ENCODE data around the gene WDPCP. TPM values are rescaled to one million over a fixed set of nuclear protein-coding genes. Genes with fewer than 3 reads are reported as not detected.

WDPCP gene
- total and polyA plus RNA-seq, 9 donors: 4.0 to 29.6 (median 15.6) TPM

DNA sequence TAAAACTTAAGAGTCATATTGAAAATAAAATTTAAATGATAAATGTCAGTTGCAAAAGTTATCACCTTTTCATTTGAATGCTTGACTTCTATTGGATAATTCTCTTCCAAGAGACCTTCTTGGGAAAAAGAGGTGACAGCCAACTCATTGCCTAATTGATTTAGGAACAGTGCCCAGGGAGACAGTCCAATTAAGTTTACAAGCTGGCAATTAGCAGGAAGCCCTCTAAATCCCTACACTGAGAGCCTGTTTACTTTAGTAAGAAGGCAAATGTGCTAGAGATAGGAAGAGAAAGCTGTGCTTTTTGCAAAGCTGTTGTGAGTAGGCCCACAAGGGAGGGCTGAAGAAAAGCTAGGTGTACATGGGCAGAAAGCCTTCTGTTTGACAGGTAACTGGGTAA, 189.1 kb downstream of the WDPCP start:
- Histone ChIP-seq H3K9me3 (no peaks in the 10 kb centered on the region), H3K27me3 (no peaks in the 10 kb centered on the region), H3K4me1 (ENCODE audit: insufficient read depth) (no peaks in the 10 kb centered on the region), H3K36me3 (no peaks in the 10 kb centered on the region), H3K27ac (no peak overlapping the region), H3K4me3 (no peak overlapping the region)
- intact Hi-C loops (cut with DNase I): no loop called here
- no peak for DNase-seq
- TF ChIP-seq, protein P1, sequence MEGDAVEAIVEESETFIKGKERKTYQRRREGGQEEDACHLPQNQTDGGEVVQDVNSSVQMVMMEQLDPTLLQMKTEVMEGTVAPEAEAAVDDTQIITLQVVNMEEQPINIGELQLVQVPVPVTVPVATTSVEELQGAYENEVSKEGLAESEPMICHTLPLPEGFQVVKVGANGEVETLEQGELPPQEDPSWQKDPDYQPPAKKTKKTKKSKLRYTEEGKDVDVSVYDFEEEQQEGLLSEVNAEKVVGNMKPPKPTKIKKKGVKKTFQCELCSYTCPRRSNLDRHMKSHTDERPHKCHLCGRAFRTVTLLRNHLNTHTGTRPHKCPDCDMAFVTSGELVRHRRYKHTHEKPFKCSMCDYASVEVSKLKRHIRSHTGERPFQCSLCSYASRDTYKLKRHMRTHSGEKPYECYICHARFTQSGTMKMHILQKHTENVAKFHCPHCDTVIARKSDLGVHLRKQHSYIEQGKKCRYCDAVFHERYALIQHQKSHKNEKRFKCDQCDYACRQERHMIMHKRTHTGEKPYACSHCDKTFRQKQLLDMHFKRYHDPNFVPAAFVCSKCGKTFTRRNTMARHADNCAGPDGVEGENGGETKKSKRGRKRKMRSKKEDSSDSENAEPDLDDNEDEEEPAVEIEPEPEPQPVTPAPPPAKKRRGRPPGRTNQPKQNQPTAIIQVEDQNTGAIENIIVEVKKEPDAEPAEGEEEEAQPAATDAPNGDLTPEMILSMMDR (IDR thresholded peaks at IDR 0.05): no peak
- TF ChIP-seq EP300 (IDR thresholded peaks at IDR 0.05) (no peak), POLR2A (IDR thresholded peaks at IDR 0.05) (no peak)

DNA sequence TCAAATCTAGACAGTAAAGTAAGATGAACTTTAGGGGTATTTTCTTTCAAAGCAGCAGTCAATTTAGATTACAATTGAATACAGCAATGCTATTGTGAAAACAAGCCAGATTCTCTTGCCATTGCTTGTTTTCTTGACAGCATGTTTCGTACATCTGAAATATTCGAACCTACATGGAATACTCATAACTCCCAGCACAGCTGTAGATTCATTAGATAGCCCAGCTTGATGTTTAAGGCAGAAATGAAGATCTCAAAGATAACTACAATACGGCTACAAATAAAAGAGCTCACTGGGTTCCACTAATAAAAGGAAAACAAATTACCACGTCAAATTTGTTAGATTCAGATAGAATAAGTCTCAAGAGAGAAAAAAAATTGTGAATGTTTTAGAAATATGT, 208.8 kb downstream of the WDPCP start:
- no peak for TF ChIP-seq EP300 (IDR thresholded peaks at IDR 0.05)
- no peak for TF ChIP-seq POLR2A (IDR thresholded peaks at IDR 0.05)
- TF ChIP-seq, protein P1 (IDR thresholded peaks at IDR 0.05): no peak
- Histone ChIP-seq H3K36me3 (no peaks in the 10 kb centered on the region), H3K4me3 (no peak overlapping the region), H3K4me1 (ENCODE audit: insufficient read depth) (no peaks in the 10 kb centered on the region), H3K9me3 (no peaks in the 10 kb centered on the region), H3K27me3 (no peaks in the 10 kb centered on the region), H3K27ac (no peak overlapping the region)
- WGBS, 3 donors: 90 to 92% (median 90%) methylated on average over 4 of the region's 4 CpGs
- no peak for DNase-seq
- intact Hi-C loops (cut with DNase I): no loop called here

DNA sequence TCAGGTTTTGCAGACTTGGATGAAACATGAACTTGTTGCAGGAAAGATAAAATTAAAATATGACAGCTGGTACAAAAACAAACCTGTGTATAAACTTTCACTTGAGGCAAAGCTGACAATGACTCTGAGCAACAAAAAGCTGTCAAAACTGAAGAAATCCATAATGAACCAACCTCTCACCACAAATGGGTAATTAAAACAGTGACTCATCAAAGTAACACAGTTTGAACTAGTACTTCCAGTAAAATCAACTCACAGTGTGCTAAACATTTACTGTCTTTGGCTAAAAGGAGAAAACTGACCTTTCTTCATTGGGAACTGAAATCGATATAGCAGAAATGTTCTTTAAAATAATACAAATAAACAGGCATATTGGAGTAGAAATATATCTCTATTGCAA, 209.7 kb downstream of the WDPCP start:
- Histone ChIP-seq H3K27me3 (no peaks in the 10 kb centered on the region), H3K27ac (no peak overlapping the region), H3K36me3 (no peaks in the 10 kb centered on the region), H3K9me3 (no peaks in the 10 kb centered on the region), H3K4me3 (no peak overlapping the region), H3K4me1 (ENCODE audit: insufficient read depth) (no peaks in the 10 kb centered on the region)
- 84 to 95% (median 86%) methylated on average over 1 of the region's 1 CpG for WGBS, 3 donors
- no peak for DNase-seq
- TF ChIP-seq, protein P1 (IDR thresholded peaks at IDR 0.05): no peak
- no peak for TF ChIP-seq EP300 (IDR thresholded peaks at IDR 0.05)
- no peak for TF ChIP-seq POLR2A (IDR thresholded peaks at IDR 0.05)
- intact Hi-C loops (cut with DNase I): no loop called here

DNA sequence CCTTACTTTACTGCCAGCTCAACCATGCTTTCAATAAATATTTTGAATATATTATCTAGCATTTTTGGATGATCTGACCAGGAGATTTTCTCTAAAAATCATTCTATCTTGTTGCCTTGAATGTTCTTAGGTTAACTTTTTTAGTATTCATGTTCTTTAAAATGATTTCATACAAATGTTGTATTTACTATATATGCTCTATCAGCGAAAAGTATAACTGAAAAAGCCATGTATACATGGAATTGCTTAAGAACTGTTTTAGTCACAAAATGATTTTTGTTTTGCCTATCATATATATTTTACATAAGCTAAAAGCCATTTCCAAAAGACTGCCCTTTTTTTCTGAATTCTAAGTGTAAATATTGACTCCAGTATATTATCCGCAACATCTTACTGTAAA, 213.9 kb downstream of the WDPCP start:
- 97 to 99% (median 98%) methylated on average over 2 of the region's 2 CpGs for WGBS, 3 donors
- H3K4me3 ChIP-seq: no peak overlapping the region
- no peak for DNase-seq
- no peaks in the 10 kb centered on the region for H3K4me1 ChIP-seq (ENCODE audit: insufficient read depth)
- H3K9me3 ChIP-seq: no peaks in the 10 kb centered on the region
- TF ChIP-seq POLR2A (IDR thresholded peaks at IDR 0.05) (no peak), EP300 (IDR thresholded peaks at IDR 0.05) (no peak)
- TF ChIP-seq, protein P1 (IDR thresholded peaks at IDR 0.05): no peak
- no peaks in the 10 kb centered on the region for H3K27me3 ChIP-seq
- no peak overlapping the region for H3K27ac ChIP-seq
- intact Hi-C loops (cut with DNase I): no loop called here
- H3K36me3 ChIP-seq: no peaks in the 10 kb centered on the region

DNA sequence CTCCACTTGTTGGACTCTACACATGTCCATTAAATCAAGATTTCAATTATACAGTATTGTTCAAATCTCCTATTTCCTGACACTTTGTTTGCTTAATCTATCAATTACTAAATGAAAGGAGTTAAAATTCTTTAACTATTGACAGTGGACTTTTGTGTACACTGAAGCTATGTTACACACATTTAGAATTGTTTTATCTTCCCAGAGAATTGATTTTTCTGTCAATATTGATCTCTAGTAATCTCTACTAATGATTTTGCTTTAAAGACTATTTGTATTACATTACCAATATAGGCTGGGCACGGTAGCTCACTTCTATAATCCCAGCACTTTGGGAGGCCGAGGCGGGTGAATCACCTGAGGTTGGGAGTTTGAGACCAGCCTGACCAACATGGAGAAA, 215.7 kb downstream of the WDPCP start:
- H3K9me3 ChIP-seq: no peaks in the 10 kb centered on the region
- 94 to 97% (median 96%) methylated on average over 3 of the region's 3 CpGs for WGBS, 3 donors
- no peaks in the 10 kb centered on the region for H3K36me3 ChIP-seq
- TF ChIP-seq POLR2A (IDR thresholded peaks at IDR 0.05) (no peak), EP300 (IDR thresholded peaks at IDR 0.05) (no peak)
- TF ChIP-seq, protein P1 (IDR thresholded peaks at IDR 0.05): no peak
- DNase-seq: no peak
- intact Hi-C loops (cut with DNase I): no loop called here
- no peak overlapping the region for H3K4me3 ChIP-seq
- H3K27me3 ChIP-seq: no peaks in the 10 kb centered on the region
- H3K4me1 ChIP-seq (ENCODE audit: insufficient read depth): no peaks in the 10 kb centered on the region
- H3K27ac ChIP-seq: no peak overlapping the region

Measured in ovary (tissue), 9 donors.